CD4-positive, alpha-beta T cell treated with Interleukin-4 for 4 hours (primary cell): ENCODE measurements around the gene BEX4.

Experiments used
- DNase-seq: peaks from one replicate; pipeline ENCODE4 v3.0.0-alpha.2; 2020

Gene BEX4

GRCh38 chrX:103240155-103240554, 25.2 kb downstream of the BEX4 start:
- no peak for DNase-seq

- peak; percentile 34 for DNase-seq
These were observed 33.6 kb downstream of the BEX4 start for GRCh38 chrX:103248553-103248952.

- DNase-seq = no peak
These were observed 34.9 kb downstream of the BEX4 start for GRCh38 chrX:103249805-103250204.

- no peak for DNase-seq
These were observed 36.1 kb downstream of the BEX4 start for GRCh38 chrX:103250977-103251376.

GRCh38 chrX:103253608-103254007, 38.7 kb downstream of the BEX4 start:
- DNase-seq = no peak

- DNase-seq = peak; percentile 18
These were observed 39.4 kb downstream of the BEX4 start for GRCh38 chrX:103254171-103254824.

GRCh38 chrX:103254921-103255493, 40.1 kb downstream of the BEX4 start, which contains the start of gene TCEAL8:
Gene TCEAL8, minus strand, starts transcription at chrX:103255155. Its CDS starts 1,176 bp downstream, at chrX:103253979.
- DNase-seq = peak; percentile 51

GRCh38 chrX:103256651-103257050, 41.7 kb downstream of the BEX4 start:
- no peak for DNase-seq

- no peak for DNase-seq
These were observed 43.4 kb downstream of the BEX4 start for GRCh38 chrX:103258275-103258674.
